Type B pancreatic cell (in vitro differentiated cells): ENCODE data around the gene CCDC154. TPM values are rescaled to one million over a fixed set of nuclear protein-coding genes. Genes with fewer than 3 reads are reported as not detected.

ENCODE experiments used
- DNase-seq: peaks from one replicate; pipeline ENCODE4 v3.0.0; 2021; ENCODE audit warnings: mixed read lengths; ENCODE audit not compliant: unreplicated experiment; ENCODE audit errors: extremely low spot score
- H3K27ac Mint-ChIP-seq: 2 replicates; pipeline ENCODE4 v1.8.0; 2021; ENCODE audit warnings: mild to moderate bottlenecking, mixed read lengths
- H3K27me3 Mint-ChIP-seq: 2 replicates; pipeline ENCODE4 v1.8.0; 2021; ENCODE audit warnings: mixed read lengths
- H3K36me3 Mint-ChIP-seq: 2 replicates; pipeline ENCODE4 v1.8.0; 2021; ENCODE audit warnings: mixed read lengths
- H3K4me1 Mint-ChIP-seq: one replicate; pipeline ENCODE4 v1.8.0; 2021; ENCODE audit warnings: mixed read lengths; ENCODE audit not compliant: unreplicated experiment
- H3K4me3 Mint-ChIP-seq: 2 replicates; pipeline ENCODE4 v1.8.0; 2021; ENCODE audit warnings: mild to moderate bottlenecking, mixed read lengths
- H3K9me3 Mint-ChIP-seq: 2 replicates; pipeline ENCODE4 v1.8.0; 2021; ENCODE audit warnings: mixed read lengths
- CTCF ChIP-seq: fragments of 200-600 bp; sonication (generic); conservative IDR thresholded peaks from 2 replicates; pipeline ENCODE4 v1.5.0; 2021; ENCODE audit warnings: antibody characterized with exemption, mild to moderate bottlenecking
- total RNA-seq: library from RNA; stranded (reverse); gene quantifications from 2 replicates; pipeline ENCODE4 v1.2.1, GENCODE V29; 2021; ENCODE audit warnings: low replicate concordance

The CCDC154 gene
- total RNA-seq, 1 donor from 2014 or later: 5.0 TPM

GRCh38 chr16:1412847-1413246 is 31.5 kb downstream of the CCDC154 start:
- TF ChIP-seq CTCF: no peak
- peak overlapping the region; percentile 59 for H3K4me3 Mint-ChIP-seq
- no peak for DNase-seq
- H3K27ac Mint-ChIP-seq: no peak overlapping the region
- H3K36me3 Mint-ChIP-seq: no peaks in the 10 kb centered on the region
- H3K9me3 Mint-ChIP-seq: no peaks in the 10 kb centered on the region
- H3K27me3 Mint-ChIP-seq: no peaks in the 10 kb centered on the region
- peaks cover 16% of the 10 kb centered on the region for H3K4me1 Mint-ChIP-seq

- no peak for TF ChIP-seq CTCF
- Mint-ChIP-seq H3K4me3 (peak overlapping the region; percentile 84), H3K27ac (no peak overlapping the region)
Observed at GRCh38 chr16:1408171-1408837, 36.1 kb downstream of the CCDC154 start.

GRCh38 chr16:1407753-1408152 is 36.6 kb downstream of the CCDC154 start:
- TF ChIP-seq CTCF: no peak
- no peaks in the 10 kb centered on the region for H3K36me3 Mint-ChIP-seq
- H3K4me3 Mint-ChIP-seq: peak overlapping the region; percentile 84
- peaks cover 10% of the 10 kb centered on the region for H3K4me1 Mint-ChIP-seq
- H3K27me3 Mint-ChIP-seq: no peaks in the 10 kb centered on the region
- no peaks in the 10 kb centered on the region for H3K9me3 Mint-ChIP-seq
- peak overlapping the region; percentile 70 for H3K27ac Mint-ChIP-seq
- DNase-seq: no peak

More at GRCh38 chr16:1408171-1408837, 36.1 kb downstream of the CCDC154 start:
- Mint-ChIP-seq H3K9me3 (no peaks in the 10 kb centered on the region), H3K4me1 (peaks cover 10% of the 10 kb centered on the region), H3K36me3 (no peaks in the 10 kb centered on the region), H3K27me3 (no peaks in the 10 kb centered on the region)
- DNase-seq: peak; percentile 96

- H3K27ac Mint-ChIP-seq: no peak overlapping the region
- no peak for TF ChIP-seq CTCF
Observed at GRCh38 chr16:1403733-1404132, 40.6 kb downstream of the CCDC154 start.

GRCh38 chr16:1403036-1403435 is 41.3 kb downstream of the CCDC154 start:
- DNase-seq: no peak
- no peaks in the 10 kb centered on the region for H3K9me3 Mint-ChIP-seq
- H3K27ac Mint-ChIP-seq: no peak overlapping the region

More at GRCh38 chr16:1403733-1404132, 40.6 kb downstream of the CCDC154 start:
- no peaks in the 10 kb centered on the region for H3K4me1 Mint-ChIP-seq
- H3K9me3 Mint-ChIP-seq: no peaks in the 10 kb centered on the region
- H3K4me3 Mint-ChIP-seq: no peak overlapping the region
- no peaks in the 10 kb centered on the region for H3K27me3 Mint-ChIP-seq
- H3K36me3 Mint-ChIP-seq: no peaks in the 10 kb centered on the region
- no peak for DNase-seq

More at GRCh38 chr16:1403036-1403435, 41.3 kb downstream of the CCDC154 start:
- Mint-ChIP-seq H3K36me3 (no peaks in the 10 kb centered on the region), H3K27me3 (no peaks in the 10 kb centered on the region), H3K4me1 (no peaks in the 10 kb centered on the region), H3K4me3 (no peak overlapping the region)
- TF ChIP-seq CTCF: no peak
